HepG2 (cell line): ENCODE measurements around the gene KNG1. TPM values are rescaled to one million over a fixed set of nuclear protein-coding genes. Genes with fewer than 3 reads are reported as not detected.

Source experiments
- CEBPB ChIP-seq: IDR thresholded peaks from 2 replicates; pipeline ENCODE4 v1.6.1; 2011; ENCODE audit warnings: low read depth, low read length, improper control_type of control experiment, borderline replicate concordance
- DDIT3 ChIP-seq: sonication (generic); formaldehyde crosslinking; IDR thresholded peaks from 2 replicates; pipeline ENCODE4 v1.4.0; 2020; ENCODE audit warnings: mild to moderate bottlenecking, missing genetic modification reagents
- EHMT2 ChIP-seq: fragments of 200-600 bp; sonication (generic); IDR thresholded peaks from 2 replicates; pipeline ENCODE4 v1.7.0; 2017; ENCODE audit warnings: antibody characterized with exemption, low read depth, low read length, borderline replicate concordance
- GATAD2A ChIP-seq: IDR thresholded peaks from 2 replicates; pipeline ENCODE4 v1.6.1; 2016
- HMG20B ChIP-seq: conservative IDR thresholded peaks from 2 replicates; pipeline ENCODE4 v1.6.1; 2016; ENCODE audit warnings: missing genetic modification reagents, missing compliant biosample characterization
- HNF1B ChIP-seq: sonication (generic); formaldehyde crosslinking; IDR thresholded peaks from 2 replicates; pipeline ENCODE4 v1.5.1; 2020; ENCODE audit warnings: mild to moderate bottlenecking, moderate library complexity, missing genetic modification reagents
- KAT8 ChIP-seq: IDR thresholded peaks from 2 replicates; pipeline ENCODE4 v1.6.1; 2016; ENCODE audit warnings: missing genetic modification reagents, missing compliant biosample characterization
- KLF16 ChIP-seq, 2 experiments: sonication (generic) in 1 of 2; formaldehyde crosslinking in 1 of 2; IDR thresholded peaks; 2 replicates each; pipeline versions ENCODE4 v1.6.1 to v1.8.0; 2016 to 2023; ENCODE audit warnings: missing genetic modification reagents in 2 of 2, missing compliant biosample characterization in 1 of 2
- MLX ChIP-seq: IDR thresholded peaks from 2 replicates; pipeline ENCODE4 v1.6.1; 2016
- NBN ChIP-seq: fragments of 450-650 bp; conservative IDR thresholded peaks from 2 replicates; pipeline ENCODE4 v1.6.1; 2017
- NFE2L2 ChIP-seq: fragments of 150-350 bp; IDR thresholded peaks from 2 replicates; pipeline ENCODE4 v1.6.1; 2014; ENCODE audit warnings: low read length
- NFYC ChIP-seq: IDR thresholded peaks from 2 replicates; pipeline ENCODE4 v1.6.1; 2016; ENCODE audit warnings: missing genetic modification reagents, missing compliant biosample characterization
- NPAS2 ChIP-seq: sonication (generic); formaldehyde crosslinking; IDR thresholded peaks from 2 replicates; pipeline ENCODE4 v1.8.0; 2022; ENCODE audit warnings: mild to moderate bottlenecking, missing genetic modification reagents, borderline replicate concordance
- RAD21 ChIP-seq: fragments of 450-650 bp; formaldehyde crosslinking; IDR thresholded peaks from 2 replicates; pipeline ENCODE4 v1.5.0; 2020; ENCODE audit warnings: mild to moderate bottlenecking
- SIN3A ChIP-seq: IDR thresholded peaks from 2 replicates; pipeline ENCODE4 v1.6.1; 2011; ENCODE audit warnings: low read depth, mild to moderate bottlenecking, control low read depth, low read length, borderline replicate concordance
- SP1 ChIP-seq, 2 experiments: fragments of 450-650 bp in 1 of 2; sonication (generic) in 1 of 2; formaldehyde crosslinking in 1 of 2; IDR thresholded peaks; 2 replicates each; pipeline versions ENCODE4 v1.4.0 to v1.6.1; 2016 to 2020; ENCODE audit warnings: missing genetic modification reagents in 1 of 2
- TBX3 ChIP-seq: fragments of 450-650 bp; IDR thresholded peaks from 2 replicates; pipeline ENCODE4 v1.6.1; 2017; ENCODE audit warnings: antibody characterized with exemption, mild to moderate bottlenecking, inconsistent platforms, borderline replicate concordance
- TCF12 ChIP-seq, 2 experiments: fragments of 450-650 bp in 1 of 2; sonication (generic) in 1 of 2; formaldehyde crosslinking in 1 of 2; IDR thresholded peaks; 2 replicates each; pipeline versions ENCODE4 v1.6.1 to v1.8.0; 2017 to 2022; ENCODE audit warnings: antibody characterized with exemption in 1 of 2, mild to moderate bottlenecking in 1 of 2, missing genetic modification reagents in 1 of 2, moderate library complexity in 1 of 2
- ZBTB21 ChIP-seq: sonication (generic); formaldehyde crosslinking; IDR thresholded peaks from 2 replicates; pipeline ENCODE4 v1.4.0; 2020; ENCODE audit warnings: missing genetic modification reagents
- ZBTB7A ChIP-seq: sonication (generic); formaldehyde crosslinking; IDR thresholded peaks from 2 replicates; pipeline ENCODE4 v1.8.0; 2022; ENCODE audit warnings: mild to moderate bottlenecking, missing genetic modification reagents
- ZBTB8A ChIP-seq: sonication (generic); formaldehyde crosslinking; IDR thresholded peaks from 2 replicates; pipeline ENCODE4 v1.4.0; 2020; ENCODE audit warnings: mild to moderate bottlenecking, low read depth, missing genetic modification reagents, borderline replicate concordance
- ZFY ChIP-seq: sonication (generic); formaldehyde crosslinking; IDR thresholded peaks from 2 replicates; pipeline ENCODE4 v1.4.0; 2020; ENCODE audit warnings: missing genetic modification reagents
- ZNF317 ChIP-seq: sonication (generic); formaldehyde crosslinking; IDR thresholded peaks from 2 replicates; pipeline ENCODE4 v1.5.0; 2020; ENCODE audit warnings: mild to moderate bottlenecking, missing genetic modification reagents
- ZNF850 ChIP-seq: sonication (generic); formaldehyde crosslinking; conservative IDR thresholded peaks from 2 replicates; pipeline ENCODE4 v1.9.0; 2021; ENCODE audit warnings: mild to moderate bottlenecking, missing genetic modification reagents
- polyA plus RNA-seq, 8 experiments: library from polyadenylated mRNA; depleted of rRNA in 3 of 8; stranded (reverse) in 7 of 8; unstranded in 1 of 8; fragments of >200 nt; fragmentation: Illumina TruSeq in 4 of 8; extraction: Trizol in 4 of 8; gene quantifications; 2 replicates each; pipeline versions ENCODE4 v1.2.1 to v1.2.3, GENCODE V29; 2011 to 2016; ENCODE audit warnings: low read depth in 4 of 8, missing spikeins in 1 of 8, mixed read lengths in 1 of 8; ENCODE audit not compliant: insufficient read depth in 1 of 8
- total RNA-seq, 5 experiments: library from RNA; depleted of rRNA; stranded (reverse); fragments of >200 nt; fragmentation: Illumina TruSeq; extraction: Trizol; gene quantifications; 2 replicates each; pipeline ENCODE4 v1.2.3, GENCODE V29; 2016; ENCODE audit warnings: low read depth in 1 of 5
- TF ChIP-seq, protein P1 (sequence below): sonication (generic); formaldehyde crosslinking; IDR thresholded peaks from 2 replicates; pipeline ENCODE4 v1.4.0; 2020; ENCODE audit warnings: missing genetic modification reagents
- TF ChIP-seq, protein P2 (sequence below): sonication (generic); formaldehyde crosslinking; IDR thresholded peaks from 2 replicates; pipeline ENCODE4 v1.8.0; 2022; ENCODE audit warnings: low read depth, missing genetic modification reagents
- TF ChIP-seq, protein P3 (sequence below): IDR thresholded peaks from 2 replicates; pipeline ENCODE4 v1.6.1; 2016; ENCODE audit warnings: missing compliant biosample characterization, missing genetic modification reagents, borderline replicate concordance

KNG1 gene
- total and polyA plus RNA-seq, 2 of the 13 experiments (the other 11 are each of a cell fraction or from before 2014, with no cell fraction given): 6.5 to 7.0 TPM

GRCh38 chr3:186746008-186746407 is 28.8 kb downstream of the KNG1 start (continued):
- no peak for TF ChIP-seq NPAS2 (CRISPR knock-in tag)
- TF ChIP-seq HNF1B (CRISPR knock-in tag): peak; percentile 54; the same call in 1 of the 2 replicates
- TF ChIP-seq HMG20B (CRISPR knock-in tag): no peak
- TF ChIP-seq, protein P1, sequence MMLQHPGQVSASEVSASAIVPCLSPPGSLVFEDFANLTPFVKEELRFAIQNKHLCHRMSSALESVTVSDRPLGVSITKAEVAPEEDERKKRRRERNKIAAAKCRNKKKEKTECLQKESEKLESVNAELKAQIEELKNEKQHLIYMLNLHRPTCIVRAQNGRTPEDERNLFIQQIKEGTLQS: no peak
- TF ChIP-seq MLX: no peak
- no peak for TF ChIP-seq TBX3
- TF ChIP-seq KLF16 (CRISPR knock-in tag; IDR thresholded peaks at IDR 0.05): 0 out of 4 replicates have a peak, but pooled peaks of 1 of the 2 experiments have one; percentile 43
- peak; percentile 68 for TF ChIP-seq NFYC (CRISPR knock-in tag)
- no peak for TF ChIP-seq SP1 (IDR thresholded peaks at IDR 0.05)
- TF ChIP-seq SP1 (CRISPR knock-in tag; IDR thresholded peaks at IDR 0.05): no peak
- TF ChIP-seq DDIT3 (CRISPR knock-in tag): no peak
- no peak for TF ChIP-seq CEBPB
- TF ChIP-seq ZBTB8A: no peak
- TF ChIP-seq RAD21 (CRISPR knock-in tag): no peak
- TF ChIP-seq ZFY: peak; percentile 26; the same call in 1 of the 2 replicates
- no peak for TF ChIP-seq ZBTB21 (CRISPR knock-in tag)
- no peak for TF ChIP-seq ZBTB7A (CRISPR knock-in tag)
- TF ChIP-seq, protein P2, sequence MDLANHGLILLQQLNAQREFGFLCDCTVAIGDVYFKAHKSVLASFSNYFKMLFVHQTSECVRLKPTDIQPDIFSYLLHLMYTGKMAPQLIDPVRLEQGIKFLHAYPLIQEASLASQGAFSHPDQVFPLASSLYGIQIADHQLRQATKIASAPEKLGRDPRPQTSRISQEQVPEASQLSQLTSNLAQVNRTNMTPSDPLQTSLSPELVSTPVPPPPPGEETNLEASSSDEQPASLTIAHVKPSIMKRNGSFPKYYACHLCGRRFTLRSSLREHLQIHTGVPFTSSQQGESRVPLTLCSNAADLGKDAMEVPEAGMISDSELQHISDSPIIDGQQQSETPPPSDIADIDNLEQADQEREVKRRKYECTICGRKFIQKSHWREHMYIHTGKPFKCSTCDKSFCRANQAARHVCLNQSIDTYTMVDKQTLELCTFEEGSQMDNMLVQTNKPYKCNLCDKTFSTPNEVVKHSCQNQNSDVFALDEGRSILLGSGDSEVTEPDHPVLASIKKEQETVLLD (CRISPR knock-in tag): no peak
- TF ChIP-seq ZNF850 (CRISPR knock-in tag): no peak
- TF ChIP-seq NBN: no peak
- TF ChIP-seq TCF12 (IDR thresholded peaks at IDR 0.05): no peak
- TF ChIP-seq TCF12 (CRISPR knock-in tag; IDR thresholded peaks at IDR 0.05): no peak
- no peak for TF ChIP-seq SIN3A
- TF ChIP-seq NFE2L2: no peak
- TF ChIP-seq KAT8: peak; percentile 86
- no peak for TF ChIP-seq ZNF317 (CRISPR knock-in tag)
- TF ChIP-seq, protein P3, sequence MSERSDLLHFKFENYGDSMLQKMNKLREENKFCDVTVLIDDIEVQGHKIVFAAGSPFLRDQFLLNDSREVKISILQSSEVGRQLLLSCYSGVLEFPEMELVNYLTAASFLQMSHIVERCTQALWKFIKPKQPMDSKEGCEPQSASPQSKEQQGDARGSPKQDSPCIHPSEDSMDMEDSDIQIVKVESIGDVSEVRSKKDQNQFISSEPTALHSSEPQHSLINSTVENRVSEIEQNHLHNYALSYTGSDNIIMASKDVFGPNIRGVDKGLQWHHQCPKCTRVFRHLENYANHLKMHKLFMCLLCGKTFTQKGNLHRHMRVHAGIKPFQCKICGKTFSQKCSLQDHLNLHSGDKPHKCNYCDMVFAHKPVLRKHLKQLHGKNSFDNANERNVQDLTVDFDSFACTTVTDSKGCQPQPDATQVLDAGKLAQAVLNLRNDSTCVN: 0 out of 2 replicates have a peak, but pooled peaks have one; percentile 38
- TF ChIP-seq GATAD2A: peak; percentile 59; the same call in 1 of the 2 replicates
- TF ChIP-seq EHMT2: no peak
